HG03135 (cell line): ENCODE results near the gene CAMK2A.

ENCODE experiments used
- ATAC-seq: cut with Tn5 transposase; IDR thresholded peaks from one replicate; pipeline ENCODE4 v1.9.1; 2021; ENCODE audit warnings: mild to moderate bottlenecking, moderate library complexity; ENCODE audit not compliant: unreplicated experiment

CAMK2A gene

GRCh38 chr5:150189728-150190502 lies 99.7 kb downstream of the CAMK2A start, which contains the start of gene SLC6A7:
Gene SLC6A7 (plus strand): TSS chr5:150190062. CDS start chr5:150190328, 266 bp downstream.
- ATAC-seq, result no peak

GRCh38 chr5:150189326-150189725 lies 100.2 kb downstream of the CAMK2A start:
- no peak for ATAC-seq

DNA sequence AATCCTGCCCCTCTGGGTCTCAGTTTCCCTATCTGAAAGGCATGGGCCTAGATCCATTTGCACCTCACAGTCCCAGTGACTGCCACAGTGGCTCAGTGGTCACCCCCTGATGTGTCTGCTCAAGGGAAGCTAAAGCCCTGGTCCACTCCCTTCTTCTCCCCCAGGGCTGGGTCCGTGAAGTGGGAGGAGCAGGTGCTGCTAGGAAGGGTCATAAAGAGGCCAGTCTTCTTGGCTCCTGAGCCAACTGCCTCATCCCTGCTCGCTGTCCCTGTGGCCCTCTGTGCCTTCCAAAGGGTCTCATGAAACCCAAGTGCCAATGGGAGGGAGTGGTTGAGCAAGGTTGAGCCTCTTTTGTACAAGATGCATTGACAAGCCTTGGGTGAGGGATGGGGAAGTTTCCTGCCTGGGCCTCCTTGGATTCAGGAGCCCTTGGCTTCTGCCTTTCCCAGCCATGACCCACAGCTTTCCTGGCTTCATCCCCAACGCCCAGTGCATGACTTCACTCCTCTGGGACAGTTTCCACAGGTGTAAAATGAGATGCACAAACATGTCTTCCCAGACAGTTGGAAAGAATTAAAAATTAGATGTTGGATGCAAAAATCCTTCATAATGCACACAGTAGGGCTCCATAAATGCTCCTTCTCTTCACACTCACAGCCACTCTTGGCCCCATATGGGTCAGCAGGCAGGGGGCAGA lies 101.3 kb downstream of the CAMK2A start:
- no peak for ATAC-seq

DNA sequence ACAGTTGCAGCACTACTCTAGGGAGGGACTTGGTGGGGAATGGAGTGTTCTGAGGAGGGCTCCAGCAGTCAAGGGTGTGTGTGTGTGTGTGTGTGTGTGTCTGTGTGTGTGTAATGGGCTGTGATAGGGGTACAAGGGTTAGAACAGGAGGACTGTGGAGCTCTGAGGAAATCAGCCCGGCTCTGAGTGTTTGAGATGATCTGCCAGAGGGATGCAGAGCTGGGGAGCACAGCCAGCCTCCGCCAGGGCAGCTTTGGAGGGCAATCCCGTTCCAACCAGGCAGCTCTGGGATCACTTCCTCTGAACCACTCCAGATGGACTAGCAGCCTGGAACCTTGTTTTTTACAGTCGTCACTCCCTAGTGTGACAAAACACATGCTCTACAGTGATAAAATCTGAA lies 102.7 kb downstream of the CAMK2A start:
- ATAC-seq, result no peak

GRCh38 chr5:150186137-150186536 lies 103.4 kb downstream of the CAMK2A start:
- no peak for ATAC-seq

- no peak for ATAC-seq
These were observed 104.3 kb downstream of the CAMK2A start for GRCh38 chr5:150184990-150185912.

- no peak for ATAC-seq
These were observed 105.6 kb downstream of the CAMK2A start for GRCh38 chr5:150184006-150184405.

DNA sequence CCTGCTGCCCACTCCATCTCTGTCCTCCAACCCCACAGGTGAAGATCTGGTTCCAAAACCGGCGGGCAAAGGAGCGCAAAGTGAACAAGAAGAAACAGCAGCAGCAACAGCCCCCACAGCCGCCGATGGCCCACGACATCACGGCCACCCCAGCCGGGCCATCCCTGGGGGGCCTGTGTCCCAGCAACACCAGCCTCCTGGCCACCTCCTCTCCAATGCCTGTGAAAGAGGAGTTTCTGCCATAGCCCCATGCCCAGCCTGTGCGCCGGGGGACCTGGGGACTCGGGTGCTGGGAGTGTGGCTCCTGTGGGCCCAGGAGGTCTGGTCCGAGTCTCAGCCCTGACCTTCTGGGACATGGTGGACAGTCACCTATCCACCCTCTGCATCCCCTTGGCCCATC lies 106.1 kb downstream of the CAMK2A start:
- no peak for ATAC-seq

- ATAC-seq, result no peak
These were observed 106.8 kb downstream of the CAMK2A start for GRCh38 chr5:150182774-150183173.

DNA sequence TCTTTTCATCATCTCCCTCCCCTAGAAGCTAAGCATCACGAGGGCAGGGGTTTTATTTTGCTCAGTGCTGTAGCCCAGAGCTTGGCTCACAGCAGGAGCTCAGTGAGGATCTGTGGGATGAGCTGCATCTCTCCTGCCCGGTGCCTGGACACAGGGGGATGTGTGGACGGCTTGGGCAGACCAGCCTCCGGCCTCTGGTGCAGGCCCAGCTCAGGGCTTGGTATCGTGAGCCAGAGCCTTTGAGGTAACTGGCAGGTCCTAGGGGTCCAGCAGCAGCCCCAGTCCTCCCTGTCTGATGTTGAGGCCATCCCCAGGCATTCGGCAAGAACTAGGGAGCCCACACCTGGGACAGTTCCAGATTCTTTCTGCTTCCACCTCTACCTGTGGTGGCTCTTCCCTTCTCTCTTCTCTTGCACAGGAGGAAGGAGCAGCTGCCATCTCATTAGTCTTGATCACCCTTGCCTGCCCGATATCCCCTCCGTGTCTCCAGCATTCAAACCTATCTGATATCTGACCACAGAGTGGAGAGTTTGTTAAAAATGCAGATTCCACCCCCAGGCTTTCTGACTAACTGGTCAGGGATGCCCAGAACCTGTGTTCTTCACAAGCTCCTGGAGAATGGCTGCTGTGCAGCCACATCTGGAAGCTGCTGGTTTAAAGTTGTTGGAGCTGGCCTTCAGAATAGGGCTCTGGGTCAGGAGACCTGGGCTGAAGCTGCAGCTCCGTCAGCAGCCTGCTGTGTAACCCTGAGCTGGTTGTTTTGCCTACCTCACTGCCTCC lies 107.6 kb downstream of the CAMK2A start:
- no peak for ATAC-seq

DNA sequence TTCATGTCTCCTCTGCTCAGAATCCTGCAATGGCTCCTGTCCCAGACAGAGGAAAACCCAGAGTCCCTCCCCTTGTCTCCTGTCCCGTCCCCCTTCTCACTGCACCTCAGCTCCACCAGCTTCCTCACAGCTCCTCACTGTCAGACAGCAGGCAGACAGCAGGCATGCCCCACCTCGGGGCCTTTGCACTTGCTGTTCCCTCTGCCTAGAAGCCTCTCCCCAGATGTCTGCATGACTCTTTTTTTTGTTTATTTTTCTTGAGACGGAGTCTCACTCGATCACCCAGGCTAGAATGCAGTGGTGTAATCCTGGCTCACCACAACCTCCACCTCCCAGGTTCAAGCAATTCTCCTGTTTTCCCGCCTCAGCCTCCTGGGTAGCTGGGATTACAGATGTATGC lies 108.5 kb downstream of the CAMK2A start:
- ATAC-seq, result no peak

DNA sequence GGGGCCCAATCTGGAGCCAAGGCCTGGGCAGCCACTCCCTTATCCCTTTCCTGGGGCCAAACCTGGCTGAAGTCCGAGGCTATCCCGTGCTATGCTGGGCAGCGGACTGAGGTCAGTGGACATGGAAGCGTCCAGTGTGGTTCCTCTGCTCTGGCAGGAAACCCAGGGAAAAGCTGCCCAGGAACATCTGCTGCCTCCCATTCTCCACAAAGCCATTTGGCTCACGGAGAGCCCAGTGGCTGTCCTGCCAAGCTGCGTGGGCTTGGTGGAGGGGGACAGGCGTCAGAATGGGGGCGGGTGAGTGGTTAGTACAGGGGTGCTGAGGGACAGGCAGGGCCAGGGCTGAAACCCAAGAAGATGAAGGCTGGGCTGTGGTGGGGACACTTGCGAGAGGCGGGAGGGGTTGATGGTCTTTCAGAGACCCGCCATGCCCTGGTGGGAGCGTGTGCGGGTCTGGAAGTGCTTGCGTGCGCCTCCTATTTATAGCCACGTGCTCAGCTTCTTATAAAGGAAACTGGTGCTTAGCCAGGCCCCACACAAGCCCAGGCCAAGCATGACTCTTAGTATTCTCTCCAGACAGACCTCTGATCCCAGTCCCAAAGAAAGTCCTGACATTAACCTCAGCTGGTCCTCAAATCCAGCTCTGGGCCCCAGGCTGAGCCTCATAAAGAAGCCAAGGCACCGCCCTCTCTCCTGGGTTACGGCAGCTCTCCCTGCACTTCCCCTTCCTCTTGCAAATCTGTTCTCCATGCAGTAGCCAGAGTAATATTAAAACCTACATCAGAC lies 109.1 kb downstream of the CAMK2A start:
- no peak for ATAC-seq

DNA sequence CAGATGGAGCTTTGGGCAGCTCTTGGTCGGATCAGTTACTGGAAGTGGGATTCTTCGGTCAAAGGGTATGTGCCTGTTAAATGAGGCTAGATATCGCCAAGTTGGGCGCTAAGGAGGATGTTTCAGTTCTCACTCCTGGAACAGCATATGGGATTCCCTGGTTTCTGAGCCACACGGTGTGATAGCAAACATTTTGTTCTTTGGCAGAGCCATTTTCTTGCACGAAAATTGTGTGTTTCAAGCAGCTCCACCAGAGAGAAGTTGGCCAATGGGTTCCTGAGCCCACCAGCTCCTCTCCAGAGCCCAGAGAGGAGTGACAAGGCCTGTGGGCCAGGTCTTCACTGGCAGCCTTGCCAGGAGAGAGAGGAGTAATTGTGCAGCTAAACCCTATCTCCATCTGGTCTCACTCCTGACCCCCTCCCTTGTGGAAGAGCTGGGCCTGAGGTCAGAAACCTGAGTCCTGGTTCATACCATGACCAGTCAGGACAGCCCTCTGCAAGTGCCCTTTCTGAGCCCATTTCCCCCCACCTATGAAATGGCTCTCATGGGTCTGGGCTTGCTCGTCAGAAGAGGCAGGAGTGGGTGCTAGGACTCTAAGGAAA lies 110.5 kb downstream of the CAMK2A start:
- ATAC-seq, result no peak

DNA sequence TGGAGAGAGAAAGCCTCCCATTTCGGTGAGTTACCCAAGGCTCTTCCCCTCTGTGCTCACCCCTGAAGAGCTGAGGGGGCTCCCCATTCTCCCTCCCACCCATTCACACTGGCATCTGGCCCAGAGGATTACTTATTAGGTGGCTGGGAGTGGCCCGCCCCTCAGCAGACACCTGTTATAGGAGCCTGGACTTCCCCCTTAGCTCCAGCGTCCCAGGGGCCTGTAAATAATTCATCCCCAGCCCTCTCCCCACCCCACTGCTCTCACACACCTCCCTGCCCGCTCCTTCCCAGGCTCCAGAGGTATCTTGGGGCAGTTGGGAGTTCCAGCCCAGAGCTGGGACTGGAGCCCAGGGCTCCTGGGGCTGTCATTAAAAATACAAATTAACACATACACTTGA lies 111.3 kb downstream of the CAMK2A start:
- ATAC-seq, result no peak

- no peak for ATAC-seq
These were observed 111.9 kb downstream of the CAMK2A start for GRCh38 chr5:150177721-150178120.

DNA sequence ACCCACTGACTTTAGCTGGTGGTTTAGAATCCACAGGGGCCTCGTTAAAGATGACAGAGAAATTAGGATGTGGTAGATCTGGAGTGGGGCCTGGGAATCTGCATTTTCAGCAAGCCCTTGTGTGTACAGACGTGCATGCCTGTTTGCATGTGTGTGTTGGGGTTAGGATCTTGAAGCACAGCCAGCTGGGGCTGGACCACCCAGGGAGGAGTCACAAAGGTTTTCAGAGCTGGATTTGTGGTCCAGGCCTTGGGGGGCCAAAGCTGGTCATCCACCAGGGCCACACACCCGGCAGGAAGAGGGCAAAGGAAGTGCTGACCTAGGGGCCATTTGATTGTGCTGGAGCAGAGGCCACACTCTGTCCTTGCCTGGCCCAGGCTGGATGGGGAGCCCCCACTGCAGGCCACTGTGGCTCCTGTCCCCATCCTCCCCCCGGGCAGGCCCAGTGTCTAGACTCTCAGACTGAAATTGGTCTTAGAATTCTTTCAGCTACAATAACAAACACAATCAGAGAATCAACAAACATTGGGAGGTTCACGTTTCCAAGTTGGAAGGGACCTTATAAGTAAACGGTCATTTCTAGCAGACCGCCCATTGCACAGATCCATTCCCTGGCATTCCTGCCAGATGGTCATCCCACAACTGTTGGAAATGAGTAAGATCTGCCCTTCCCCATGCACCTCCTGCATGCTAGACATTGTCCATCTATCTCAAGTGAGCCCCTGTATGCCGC lies 112.7 kb downstream of the CAMK2A start:
- no peak for ATAC-seq

DNA sequence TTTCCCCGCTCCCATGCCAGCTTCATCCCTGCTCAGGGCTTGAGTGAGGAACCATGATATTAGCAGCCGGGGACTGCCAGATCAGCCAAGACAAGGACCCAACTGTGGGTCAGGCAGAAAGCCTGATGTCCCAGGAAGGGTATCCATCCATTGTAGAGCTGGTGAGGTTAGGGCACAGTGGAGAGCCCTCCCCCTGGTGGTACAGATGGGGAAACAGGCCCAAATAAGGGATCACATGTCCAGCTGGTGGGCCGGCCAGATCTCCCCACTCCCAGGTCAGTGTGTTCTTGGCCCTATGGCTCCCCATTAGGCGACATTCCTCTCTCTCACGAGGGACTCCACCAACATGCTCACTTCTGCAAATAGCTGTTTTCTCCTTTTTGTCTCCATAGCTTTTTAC lies 114.0 kb downstream of the CAMK2A start:
- no peak for ATAC-seq

- no peak for ATAC-seq
These were observed 114.5 kb downstream of the CAMK2A start for GRCh38 chr5:150175076-150175475.

DNA sequence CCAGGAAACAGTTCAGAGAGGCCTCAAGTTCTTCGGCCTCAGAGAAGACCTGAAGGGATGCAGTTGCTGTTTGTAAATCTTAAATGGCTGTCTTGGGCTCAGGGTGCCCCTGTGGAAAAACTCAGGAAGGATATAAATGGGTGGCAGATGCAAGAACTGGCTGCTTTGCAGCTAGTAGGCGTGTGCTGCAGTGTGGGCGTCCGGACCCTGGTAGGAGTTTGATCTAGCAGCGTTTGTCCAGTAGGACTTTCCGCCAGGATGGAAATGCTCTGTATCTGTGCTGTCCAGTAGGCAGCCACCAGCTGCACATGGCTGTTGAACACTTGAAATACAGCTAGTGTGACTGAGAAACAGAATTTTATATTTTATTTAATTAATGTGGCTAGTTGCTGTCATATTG lies 115.3 kb downstream of the CAMK2A start:
- ATAC-seq, result no peak
